Aorta (tissue), 5 donors: ENCODE data around the gene HS6ST3. TPM values are rescaled to one million over a fixed set of nuclear protein-coding genes. Genes with fewer than 3 reads are reported as not detected.
"Not testable (repeated sequence)": the region's sequence is repeated elsewhere in the genome, so short reads cannot be mapped to it uniquely, and the experiment has no call there.

Source experiments
- ATAC-seq: fragments of 200-7000 bp; cut with Tn5 transposase; one replicate; pipeline ENCODE4 v1.9.1; 2022; ENCODE audit warnings: moderate library complexity; ENCODE audit not compliant: low FRiP score
- DNase-seq, 2 donors: peaks; one replicate each; pipeline ENCODE4 v3.0.0-alpha.2; 2020
- H3K27ac ChIP-seq, 2 donors: one replicate each; pipeline ENCODE4 v1.5.1; 2013; ENCODE audit warnings: low read length in 2 of 2, mild to moderate bottlenecking in 2 of 2, moderate library complexity in 2 of 2, control low read depth in 1 of 2, inconsistent platforms in 1 of 2, low read depth in 1 of 2
- H3K27me3 ChIP-seq, 2 donors: one replicate each; pipeline ENCODE4 v1.6.1; 2013; ENCODE audit warnings: control low read depth in 1 of 2, low read length in 1 of 2, mild to moderate bottlenecking in 1 of 2, moderate library complexity in 1 of 2; ENCODE audit not compliant: insufficient read depth in 2 of 2, control insufficient read depth in 1 of 2
- H3K36me3 ChIP-seq, 2 donors: one replicate each; pipeline ENCODE4 v1.6.1; 2013; ENCODE audit warnings: control low read depth in 1 of 2, low read length in 1 of 2, mild to moderate bottlenecking in 1 of 2; ENCODE audit not compliant: insufficient read depth in 2 of 2, control insufficient read depth in 1 of 2
- H3K4me1 ChIP-seq, 2 donors: one replicate each; pipeline ENCODE4 v1.6.1; 2013; ENCODE audit warnings: low read length in 2 of 2, control low read depth in 1 of 2, mild to moderate bottlenecking in 1 of 2, moderate library complexity in 1 of 2; ENCODE audit not compliant: insufficient read depth in 2 of 2, control insufficient read depth in 1 of 2
- H3K4me3 ChIP-seq, 2 donors: one replicate each; pipeline ENCODE4 v1.5.1; 2013; ENCODE audit warnings: low read length in 2 of 2, control low read depth in 1 of 2, mild to moderate bottlenecking in 1 of 2
- H3K9me3 ChIP-seq: one replicate; pipeline ENCODE4 v1.6.1; 2013; ENCODE audit warnings: mild to moderate bottlenecking, low read length; ENCODE audit not compliant: control insufficient read depth
- WGBS, 2 donors: extraction: QIAGEN DNeasy Blood & Tissue Kit; methylation state at CpG; one replicate each; pipeline ENCODE4 v1.1.7; 2013; 5-methylcytosine and 5-hydroxymethylcytosine counted together
- intact Hi-C, 2 donors: fragments of 100-400 bp; cut with DNase I; formaldehyde crosslinking; loops; one replicate each; pipeline versions ENCODE4 v1.14.2 to v1.15.0; 2022
- polyA plus RNA-seq, 2 donors: library from polyadenylated mRNA; stranded (reverse); fragments of 200-250 nt; gene quantifications; one replicate each; pipeline ENCODE4 v1.2.3, GENCODE V29; 2013
- total RNA-seq, 2 donors: library from RNA; stranded (reverse); fragmentation: NEBNext Ultra II Directional; extraction: Animal tissue kit (Norgen Biotek cat#: 25700); gene quantifications; one replicate each; pipeline ENCODE4 v1.2.1, GENCODE V29; 2021
- donor health status: healthy with polysubstance abuse.
- donor health status: Bipolar disorder and iron deficiency.
- donor health status: DM: no; HTN: no; CAD: no.
- donor health status: DM: no; HTN: no; CAD: no.
- donor health status: DM: yes; HTN: yes; CAD: no.

The HS6ST3 gene
- total and polyA plus RNA-seq, 4 donors: under 0.01 to 4.9 (median 0.34) TPM

DNA sequence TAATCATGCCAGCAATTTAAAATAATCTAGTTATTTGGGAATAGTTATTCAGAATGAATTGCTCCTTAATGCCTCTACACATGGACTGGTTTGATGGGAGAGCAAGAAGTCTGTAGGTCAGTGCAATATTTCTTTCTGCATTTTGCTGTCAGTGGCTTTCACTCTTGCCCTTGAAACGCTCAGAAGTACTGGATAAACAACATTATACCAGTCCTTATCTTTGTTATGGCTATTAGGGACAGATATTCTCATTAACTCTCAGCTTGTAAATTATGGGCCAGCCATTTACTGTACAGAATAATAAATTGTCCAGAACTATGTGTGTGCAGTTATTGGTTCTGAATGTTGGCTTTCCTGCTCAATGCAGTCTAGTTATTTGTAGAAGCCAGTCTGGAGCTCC is 680.0 kb downstream of the HS6ST3 start:
- ATAC-seq: no peak
- WGBS, 2 donors: 16 to 26% methylated on average over 1 of the region's 1 CpG

GRCh38 chr13:96771486-96772367 is 681.8 kb downstream of the HS6ST3 start:
- peaks cover 0 to 2% of the 10 kb centered on the region in 2 donors for H3K4me1 ChIP-seq
- no peak overlapping the region for H3K27ac ChIP-seq
- intact Hi-C loops: no loop called here
- H3K4me3 ChIP-seq: no peak overlapping the region
- peak in 1 of 2 donors; percentile 50 for DNase-seq
- no peaks in the 10 kb centered on the region for H3K9me3 ChIP-seq
- peak; percentile 19 for ATAC-seq
- H3K27me3 ChIP-seq: no peaks in the 10 kb centered on the region
- WGBS, 2 donors: 69 to 76% methylated on average over 6 of the region's 6 CpGs
- no peaks in the 10 kb centered on the region for H3K36me3 ChIP-seq

More for the DNA sequence above, 680.0 kb downstream of the HS6ST3 start:
- no peaks in the 10 kb centered on the region for H3K36me3 ChIP-seq
- intact Hi-C loops: no loop called here
- H3K27ac ChIP-seq: no peak overlapping the region
- no peak overlapping the region for H3K4me3 ChIP-seq
- H3K9me3 ChIP-seq: no peaks in the 10 kb centered on the region
- DNase-seq: no peak
- peaks cover 0 to 2% of the 10 kb centered on the region in 2 donors for H3K4me1 ChIP-seq
- no peaks in the 10 kb centered on the region for H3K27me3 ChIP-seq

DNA sequence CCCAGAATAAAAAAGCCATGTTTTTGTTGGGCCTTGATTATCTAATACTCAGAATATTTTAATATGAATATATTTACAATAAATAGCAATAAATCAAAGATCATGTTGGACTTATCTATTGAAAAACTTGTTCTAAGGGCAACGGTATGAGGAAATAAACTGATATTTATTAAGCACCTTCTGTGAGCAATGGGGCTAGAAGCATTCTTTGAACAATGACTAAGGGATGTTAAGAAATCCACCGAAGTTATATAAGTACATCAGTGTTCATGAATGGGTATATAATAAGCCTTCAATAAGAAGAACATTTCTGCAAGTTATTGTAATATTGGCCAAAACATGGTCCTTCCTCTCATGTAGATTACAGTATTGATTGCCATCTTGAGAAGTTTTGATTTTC is 682.5 kb downstream of the HS6ST3 start:
- ATAC-seq (no peak), DNase-seq (no peak)
- no peaks in the 10 kb centered on the region for H3K9me3 ChIP-seq
- H3K27me3 ChIP-seq: no peaks in the 10 kb centered on the region
- H3K4me3 ChIP-seq: no peak overlapping the region
- no peaks in the 10 kb centered on the region for H3K36me3 ChIP-seq
- 91 to 94% methylated on average over 2 of the region's 2 CpGs for WGBS, 2 donors
- no peak overlapping the region for H3K27ac ChIP-seq
- peaks cover 0 to 2% of the 10 kb centered on the region in 2 donors for H3K4me1 ChIP-seq
- intact Hi-C loops: no loop called here

DNA sequence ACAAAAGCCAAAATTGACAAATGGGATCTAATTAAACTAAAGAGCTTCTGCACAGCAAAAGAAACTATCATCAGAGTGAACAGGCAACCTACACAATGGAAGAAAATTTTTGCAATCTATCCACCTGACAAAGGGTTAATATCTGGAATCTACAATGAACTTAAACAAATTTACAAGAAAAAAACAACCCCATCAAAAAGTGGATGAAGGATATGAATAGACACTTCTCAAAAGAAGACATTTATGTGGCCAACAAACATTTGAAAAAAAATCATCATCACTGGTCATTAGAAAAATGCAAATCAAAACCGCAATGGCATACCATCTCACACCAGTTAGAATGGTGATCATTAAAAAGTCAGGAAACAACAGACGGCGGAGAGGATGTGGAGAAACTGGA is 688.4 kb downstream of the HS6ST3 start:
- H3K4me1 ChIP-seq, DNase-seq, H3K9me3 ChIP-seq, ATAC-seq, H3K36me3 ChIP-seq, H3K27ac ChIP-seq, H3K27me3 ChIP-seq, intact Hi-C loops, H3K4me3 ChIP-seq: not testable (repeated sequence)
- 96 to 99% methylated on average over 3 of the region's 3 CpGs for WGBS, 2 donors

- H3K4me1 ChIP-seq: peaks cover 4% of the 10 kb centered on the region in 2 donors
- no peak overlapping the region for H3K4me3 ChIP-seq
- H3K27me3 ChIP-seq: no peaks in the 10 kb centered on the region
- H3K27ac ChIP-seq: no peak overlapping the region
- no peaks in the 10 kb centered on the region for H3K9me3 ChIP-seq
- no peaks in the 10 kb centered on the region for H3K36me3 ChIP-seq
- intact Hi-C loops: loop anchor here in 1 of 2 donors (5.0 kb wide), 1 partner anchor 38 kb away; no protein-coding TSS in a partner anchor
- ATAC-seq (peak; percentile 54), DNase-seq (no peak)
Measured at GRCh38 chr13:96779691-96780090, 689.8 kb downstream of the HS6ST3 start.

GRCh38 chr13:96780105-96780504 is 690.2 kb downstream of the HS6ST3 start:
- Histone ChIP-seq H3K36me3 (no peaks in the 10 kb centered on the region), H3K27me3 (no peaks in the 10 kb centered on the region), H3K9me3 (no peaks in the 10 kb centered on the region), H3K27ac (peak overlapping the region; percentile 24 to 62), H3K4me3 (no peak overlapping the region), H3K4me1 (peaks cover 4% of the 10 kb centered on the region in 2 donors)
- intact Hi-C loops: loop anchor here in 1 of 2 donors (5.0 kb wide), 1 partner anchor 37 kb away; no protein-coding TSS in a partner anchor
- 24 to 27% methylated on average over 3 of the region's 3 CpGs for WGBS, 2 donors
- ATAC-seq (peak; percentile 53), DNase-seq (no peak)

DNA sequence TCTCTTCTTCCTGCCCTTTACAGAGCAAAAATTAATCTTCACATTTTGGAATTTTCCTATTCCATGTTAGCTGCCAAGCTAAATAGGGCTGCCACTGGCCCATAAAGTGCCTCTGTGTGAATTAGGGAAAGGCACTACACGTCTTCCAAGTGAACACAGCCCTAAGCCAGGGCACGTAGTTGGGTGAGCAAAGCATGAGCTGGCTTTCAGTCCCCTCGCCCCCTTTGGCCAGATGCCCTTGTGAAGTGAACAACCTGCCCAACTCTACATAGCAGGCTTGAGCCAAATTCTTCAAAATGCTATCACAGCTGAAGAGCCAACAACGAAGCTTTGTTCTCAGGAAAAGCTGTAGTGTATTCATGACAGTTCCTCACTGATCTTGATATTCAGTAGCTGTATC is 691.2 kb downstream of the HS6ST3 start:
- ATAC-seq (peak; percentile 88), DNase-seq (peak; percentile 87 to 89)
- Histone ChIP-seq H3K27me3 (no peaks in the 10 kb centered on the region), H3K9me3 (no peaks in the 10 kb centered on the region), H3K36me3 (no peaks in the 10 kb centered on the region), H3K27ac (peak overlapping the region in 1 of 2 donors; percentile 72), H3K4me3 (no peak overlapping the region), H3K4me1 (peaks cover 4% of the 10 kb centered on the region in 2 donors)
- 2 to 7% methylated on average over 4 of the region's 4 CpGs for WGBS, 2 donors
- intact Hi-C loops: loop anchor here in 1 of 2 donors (5.0 kb wide), 1 partner anchor 36 kb away; no protein-coding TSS in a partner anchor

GRCh38 chr13:96782186-96782585 is 692.3 kb downstream of the HS6ST3 start:
- ATAC-seq: no peak
- 35 to 36% methylated on average over 5 of the region's 5 CpGs for WGBS, 2 donors
- intact Hi-C loops: loop anchor here in 1 of 2 donors (5.0 kb wide), 1 partner anchor 35 kb away; no protein-coding TSS in a partner anchor
- Histone ChIP-seq H3K27me3 (no peaks in the 10 kb centered on the region), H3K27ac (no peak overlapping the region), H3K4me1 (peaks cover 4% of the 10 kb centered on the region in 2 donors), H3K4me3 (no peak overlapping the region), H3K9me3 (no peaks in the 10 kb centered on the region), H3K36me3 (no peaks in the 10 kb centered on the region)
- DNase-seq: no peak

GRCh38 chr13:96783057-96783456 is 693.1 kb downstream of the HS6ST3 start:
- intact Hi-C loops: loop anchor here in 1 of 2 donors (5.0 kb wide), 1 partner anchor 34 kb away; no protein-coding TSS in a partner anchor
- WGBS, 2 donors: 74 to 81% methylated on average over 2 of the region's 2 CpGs
- Histone ChIP-seq H3K36me3 (no peaks in the 10 kb centered on the region), H3K27ac (no peak overlapping the region), H3K9me3 (no peaks in the 10 kb centered on the region), H3K4me3 (no peak overlapping the region), H3K27me3 (no peaks in the 10 kb centered on the region), H3K4me1 (peaks cover 4% of the 10 kb centered on the region in 2 donors)
- ATAC-seq (no peak), DNase-seq (no peak)
